MM.1S (cell line): ENCODE data around the gene DAB1.

ENCODE experiments used
- CTCF ChIP-seq: fragments of 300-600 bp; sonication (generic); IDR thresholded peaks from 2 replicates; pipeline ENCODE4 v1.5.1; 2016; ENCODE audit warnings: antibody characterized with exemption, low read length, mixed read lengths
- EZH2 ChIP-seq: fragments of 300-600 bp; sonication (generic); optimal IDR thresholded peaks from 2 replicates; pipeline ENCODE3; 2017; ENCODE audit warnings: low read depth, mild to moderate bottlenecking, antibody characterized with exemption, low read length, mixed read lengths
- EZH2phosphoT487 ChIP-seq: fragments of 300-600 bp; sonication (generic); IDR thresholded peaks from 2 replicates; pipeline ENCODE4 v1.6.1; 2018; ENCODE audit warnings: antibody characterized with exemption, low read length

- TF ChIP-seq CTCF, result no peak
- TF ChIP-seq EZH2, result no peak
- TF ChIP-seq EZH2phosphoT487, result no peak
Measured at GRCh38 chr1:57400048-57400447, 23.8 kb downstream of the DAB1 start.
